ENCODE measurements around the gene ADGRD1.

The ADGRD1 gene

DNA sequence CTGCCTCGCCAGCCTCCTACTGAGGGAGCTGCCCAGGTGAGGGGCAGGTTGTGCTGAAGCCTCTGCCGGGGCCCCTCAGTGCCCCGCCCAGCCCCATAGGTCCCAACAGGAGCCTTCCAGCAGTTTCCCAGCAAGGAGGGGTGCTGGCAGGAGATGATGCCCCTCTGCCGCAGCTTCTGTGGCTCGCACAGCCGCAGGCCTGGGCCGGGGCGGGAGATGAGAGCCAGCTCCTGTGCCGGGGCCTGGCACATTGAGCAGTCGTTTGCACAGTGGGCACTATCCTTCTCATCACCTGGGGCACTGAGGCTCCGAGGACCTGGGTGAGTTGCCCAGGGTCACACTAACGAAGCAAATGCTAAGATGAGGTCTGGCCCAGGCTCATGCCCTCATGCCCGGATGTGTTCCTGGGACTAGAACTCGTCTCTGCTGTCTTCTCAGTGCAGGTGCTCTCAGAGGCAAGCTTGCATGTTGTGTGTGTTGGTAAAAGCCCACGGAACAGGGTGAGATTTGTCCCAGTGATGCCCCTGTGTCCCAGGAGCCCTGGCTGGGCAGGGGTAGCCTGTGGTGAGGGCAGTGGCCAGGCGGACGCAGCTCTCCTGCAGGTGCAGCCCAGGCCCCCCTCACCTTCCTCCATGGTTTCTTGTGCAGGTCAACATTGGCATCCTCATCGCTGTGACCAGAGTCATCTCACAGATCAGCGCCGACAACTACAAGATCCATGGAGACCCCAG, 177.5 kb downstream of the ADGRD1 start:
- Histone ChIP-seq H3K9ac (ENCODE audit: low read depth, low read length) (no peak overlapping the region), H3K36me3 (ENCODE audit: control insufficient read depth, insufficient read depth, low read length) (no peaks in the 10 kb centered on the region), H3K4me1 (ENCODE audit: control insufficient read depth, insufficient read depth, low read length) (no peaks in the 10 kb centered on the region), H3K27me3 (ENCODE audit: control insufficient read depth, insufficient read depth, low read length) (no peaks in the 10 kb centered on the region), H3K4me3 (ENCODE audit: low read depth, low read length) (no peak overlapping the region), H3K9me3 (ENCODE audit: control insufficient read depth, insufficient read depth, low read length) (no peaks in the 10 kb centered on the region)

DNA sequence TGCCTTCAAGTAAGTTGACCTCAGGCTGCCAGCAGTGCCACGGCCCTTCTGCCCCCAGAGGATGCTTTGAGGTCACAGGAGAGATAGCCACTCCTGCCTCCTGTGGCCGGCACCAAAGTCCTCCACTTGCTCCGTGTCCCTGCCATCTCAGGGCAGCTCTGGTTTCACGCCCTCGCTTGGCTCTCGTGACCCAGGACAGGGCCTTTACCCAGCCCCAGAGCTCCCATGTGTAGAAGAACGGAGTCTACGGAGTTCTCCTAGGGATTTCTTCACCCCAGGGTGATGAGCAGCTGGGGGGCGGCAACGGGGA, 178.1 kb downstream of the ADGRD1 start:
- Histone ChIP-seq H3K9me3 (ENCODE audit: control insufficient read depth, insufficient read depth, low read length) (no peaks in the 10 kb centered on the region), H3K4me1 (ENCODE audit: control insufficient read depth, insufficient read depth, low read length) (no peaks in the 10 kb centered on the region), H3K4me3 (ENCODE audit: low read depth, low read length) (no peak overlapping the region), H3K9ac (ENCODE audit: low read depth, low read length) (no peak overlapping the region), H3K36me3 (ENCODE audit: control insufficient read depth, insufficient read depth, low read length) (no peaks in the 10 kb centered on the region), H3K27me3 (ENCODE audit: control insufficient read depth, insufficient read depth, low read length) (no peaks in the 10 kb centered on the region)

DNA sequence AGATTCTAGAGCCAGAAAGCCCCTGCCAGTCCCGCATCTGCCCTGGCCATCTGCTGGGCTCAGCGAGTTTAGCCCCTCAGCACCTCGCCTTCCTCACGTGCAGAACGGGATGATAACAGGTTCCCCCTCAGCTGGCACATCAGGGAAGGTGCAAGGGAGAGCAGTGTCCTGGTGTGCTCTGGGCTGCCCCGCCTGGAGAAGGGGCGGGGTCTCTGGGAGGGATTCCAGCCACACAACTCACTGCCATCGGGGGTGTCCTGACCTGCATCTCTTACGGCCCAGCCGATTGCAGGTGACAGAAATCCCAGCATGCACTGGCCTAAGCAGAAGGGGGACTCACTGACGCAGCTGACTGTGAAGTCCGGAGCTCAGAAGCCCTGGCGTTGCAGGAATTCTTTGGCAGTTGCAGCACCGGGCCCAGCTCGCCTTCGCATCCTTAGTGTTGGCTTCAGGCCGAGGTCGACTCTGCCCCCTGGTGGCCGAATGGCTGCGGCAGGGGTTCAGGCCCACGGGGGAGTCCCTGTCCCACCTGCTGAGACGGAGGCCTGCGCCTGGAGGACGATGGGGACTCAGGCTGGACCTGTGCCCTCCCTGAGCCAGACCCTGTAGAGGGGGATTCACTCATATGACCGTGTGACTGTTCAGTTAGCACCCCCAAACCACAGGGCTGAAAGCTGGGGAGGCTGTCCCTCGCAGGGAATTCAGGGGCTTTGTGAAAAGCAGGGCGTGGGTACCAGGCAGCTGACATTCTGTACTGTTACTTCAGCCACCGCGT, 178.6 kb downstream of the ADGRD1 start:
- H3K27me3 ChIP-seq (ENCODE audit: control insufficient read depth, insufficient read depth, low read length) = no peaks in the 10 kb centered on the region
- H3K4me1 ChIP-seq (ENCODE audit: control insufficient read depth, insufficient read depth, low read length) = no peaks in the 10 kb centered on the region
- H3K9me3 ChIP-seq (ENCODE audit: control insufficient read depth, insufficient read depth, low read length) = no peaks in the 10 kb centered on the region
- H3K4me3 ChIP-seq (ENCODE audit: low read depth, low read length) = no peak overlapping the region
- H3K9ac ChIP-seq (ENCODE audit: low read depth, low read length) = no peak overlapping the region
- no peaks in the 10 kb centered on the region for H3K36me3 ChIP-seq (ENCODE audit: control insufficient read depth, insufficient read depth, low read length)

- Histone ChIP-seq H3K27me3 (ENCODE audit: control insufficient read depth, insufficient read depth, low read length) (no peaks in the 10 kb centered on the region), H3K36me3 (ENCODE audit: control insufficient read depth, insufficient read depth, low read length) (no peaks in the 10 kb centered on the region), H3K9ac (ENCODE audit: low read depth, low read length) (no peak overlapping the region), H3K9me3 (ENCODE audit: control insufficient read depth, insufficient read depth, low read length) (no peaks in the 10 kb centered on the region), H3K4me1 (ENCODE audit: control insufficient read depth, insufficient read depth, low read length) (no peaks in the 10 kb centered on the region), H3K4me3 (ENCODE audit: low read depth, low read length) (no peak overlapping the region)
Measured at GRCh38 chr12:131133015-131133905, 179.6 kb downstream of the ADGRD1 start.

- no peak overlapping the region for H3K9ac ChIP-seq (ENCODE audit: low read depth, low read length)
- no peaks in the 10 kb centered on the region for H3K27me3 ChIP-seq (ENCODE audit: control insufficient read depth, insufficient read depth, low read length)
- H3K9me3 ChIP-seq (ENCODE audit: control insufficient read depth, insufficient read depth, low read length) = no peaks in the 10 kb centered on the region
- no peaks in the 10 kb centered on the region for H3K36me3 ChIP-seq (ENCODE audit: control insufficient read depth, insufficient read depth, low read length)
- no peaks in the 10 kb centered on the region for H3K4me1 ChIP-seq (ENCODE audit: control insufficient read depth, insufficient read depth, low read length)
- H3K4me3 ChIP-seq (ENCODE audit: low read depth, low read length) = no peak overlapping the region
Measured at GRCh38 chr12:131133994-131134393, 180.3 kb downstream of the ADGRD1 start.

DNA sequence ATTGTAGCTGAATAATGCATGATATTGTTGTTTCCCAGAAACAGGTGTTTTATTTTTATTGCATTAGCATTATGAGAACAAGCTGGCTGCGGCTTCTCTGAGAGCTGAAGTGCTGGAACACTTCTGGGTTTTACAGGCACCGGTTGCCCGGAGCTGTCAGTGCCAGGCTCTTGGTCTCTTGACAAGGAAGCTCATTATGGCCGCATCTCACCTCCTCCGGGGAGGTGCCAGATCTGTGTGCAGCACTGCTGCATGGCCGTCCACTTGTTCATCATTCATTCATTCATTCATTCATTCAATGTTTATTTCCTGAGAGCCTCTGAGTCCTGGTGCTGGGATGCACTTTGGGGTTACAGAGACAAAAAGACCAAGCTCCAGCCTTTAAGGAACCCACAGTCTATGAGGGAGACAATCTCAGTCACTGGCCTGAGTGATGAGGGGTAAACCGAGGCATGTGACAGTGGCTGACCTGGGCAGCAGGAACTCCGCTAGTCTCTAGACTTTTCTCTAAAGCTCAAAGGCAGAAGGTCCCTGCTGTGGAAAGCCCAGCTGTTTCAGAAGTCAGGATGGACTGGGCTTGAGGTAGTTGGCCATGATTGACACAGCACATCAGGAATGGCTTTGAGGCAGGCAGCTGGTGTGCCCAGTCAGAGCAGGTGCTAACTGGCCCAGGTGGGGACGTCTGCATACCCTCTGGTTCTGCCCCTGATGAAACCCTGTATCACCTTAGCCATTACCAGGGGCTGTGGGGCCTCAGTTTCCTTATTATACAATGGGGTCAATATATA, 181.0 kb downstream of the ADGRD1 start:
- Histone ChIP-seq H3K36me3 (ENCODE audit: control insufficient read depth, insufficient read depth, low read length) (no peaks in the 10 kb centered on the region), H3K9me3 (ENCODE audit: control insufficient read depth, insufficient read depth, low read length) (no peaks in the 10 kb centered on the region), H3K9ac (ENCODE audit: low read depth, low read length) (no peak overlapping the region), H3K4me1 (ENCODE audit: control insufficient read depth, insufficient read depth, low read length) (no peaks in the 10 kb centered on the region), H3K4me3 (ENCODE audit: low read depth, low read length) (no peak overlapping the region), H3K27me3 (ENCODE audit: control insufficient read depth, insufficient read depth, low read length) (no peaks in the 10 kb centered on the region)

DNA sequence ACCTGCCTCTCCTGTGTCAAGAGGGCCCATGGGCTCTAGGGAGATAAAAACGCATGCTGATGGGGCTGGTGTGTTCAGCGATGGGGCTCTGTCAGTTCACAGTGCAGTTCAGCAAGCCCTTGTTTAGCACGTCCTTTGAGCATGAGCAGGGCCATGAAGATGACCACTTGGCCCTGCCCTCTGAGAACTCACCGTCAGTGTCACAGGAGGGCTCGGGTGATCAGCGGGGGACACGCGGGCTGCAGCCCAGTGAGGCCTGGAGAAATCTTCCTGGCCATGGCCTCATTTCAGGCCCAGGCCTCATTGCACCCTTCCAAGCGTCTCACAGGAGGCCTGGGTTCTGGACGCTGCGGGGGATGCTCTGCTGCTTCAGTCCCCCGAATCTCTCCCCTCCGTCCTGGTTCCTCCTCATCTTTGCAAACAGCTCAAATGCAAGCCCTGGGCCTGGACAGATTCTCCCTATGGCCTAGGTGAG, 181.6 kb downstream of the ADGRD1 start:
- no peak overlapping the region for H3K4me3 ChIP-seq (ENCODE audit: low read depth, low read length)
- H3K9ac ChIP-seq (ENCODE audit: low read depth, low read length) = no peak overlapping the region
- no peaks in the 10 kb centered on the region for H3K36me3 ChIP-seq (ENCODE audit: control insufficient read depth, insufficient read depth, low read length)
- no peaks in the 10 kb centered on the region for H3K9me3 ChIP-seq (ENCODE audit: control insufficient read depth, insufficient read depth, low read length)
- H3K4me1 ChIP-seq (ENCODE audit: control insufficient read depth, insufficient read depth, low read length) = no peaks in the 10 kb centered on the region
- no peaks in the 10 kb centered on the region for H3K27me3 ChIP-seq (ENCODE audit: control insufficient read depth, insufficient read depth, low read length)

DNA sequence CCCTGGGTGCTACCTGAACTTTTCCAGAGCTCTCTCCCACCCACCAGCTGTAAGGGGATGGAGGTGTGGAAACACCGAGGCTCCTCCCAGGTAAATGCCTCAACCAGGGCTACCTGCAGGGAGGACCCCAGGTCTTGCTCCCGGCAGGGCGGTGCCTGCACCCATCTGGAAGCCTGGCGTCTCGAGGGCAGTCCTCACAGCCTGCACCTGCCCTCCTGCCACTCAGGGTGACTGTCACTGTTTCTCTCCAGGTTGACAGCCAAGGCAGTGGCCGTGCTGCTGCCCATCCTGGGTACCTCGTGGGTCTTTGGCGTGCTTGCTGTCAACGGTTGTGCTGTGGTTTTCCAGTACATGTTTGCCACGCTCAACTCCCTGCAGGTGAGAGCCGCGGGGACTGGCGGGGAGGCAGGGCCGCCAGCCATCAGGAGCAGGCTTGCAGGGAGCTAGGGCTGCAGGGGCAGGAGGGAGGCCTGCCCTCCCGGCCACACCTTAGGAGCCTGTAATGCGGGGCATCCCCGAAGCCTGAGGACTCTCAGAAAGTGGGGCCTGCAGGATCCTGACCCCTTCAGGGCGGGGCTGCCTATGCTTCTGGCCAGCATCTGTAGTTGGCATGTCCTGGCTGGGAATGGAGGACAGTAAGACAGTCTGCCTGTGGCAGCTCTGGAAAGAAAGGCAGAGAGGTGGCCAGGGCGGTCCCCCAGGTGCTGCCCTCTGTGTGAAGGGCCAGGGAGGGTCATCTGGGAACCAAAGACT, 182.3 kb downstream of the ADGRD1 start:
- H3K36me3 ChIP-seq (ENCODE audit: control insufficient read depth, insufficient read depth, low read length) = no peaks in the 10 kb centered on the region

DNA sequence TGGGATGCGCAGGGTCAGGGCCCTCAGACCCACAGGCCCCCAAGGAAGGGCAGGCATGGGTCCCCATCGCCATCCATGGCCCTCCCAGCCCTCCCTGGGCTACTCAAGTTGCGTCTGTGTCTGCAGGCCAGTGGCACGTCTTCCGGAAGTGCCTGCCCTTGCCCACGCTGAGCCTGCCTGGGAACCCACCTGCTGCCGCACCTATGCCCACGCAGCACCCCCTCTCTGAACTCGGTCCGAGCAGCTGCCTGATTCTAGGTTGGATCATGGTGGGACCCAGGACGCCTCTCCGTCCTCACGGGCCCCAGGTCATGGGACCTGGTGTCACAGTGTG, 182.8 kb downstream of the ADGRD1 start:
- no peaks in the 10 kb centered on the region for H3K27me3 ChIP-seq (ENCODE audit: control insufficient read depth, insufficient read depth, low read length)
- H3K9me3 ChIP-seq (ENCODE audit: control insufficient read depth, insufficient read depth, low read length) = no peaks in the 10 kb centered on the region
- H3K4me1 ChIP-seq (ENCODE audit: control insufficient read depth, insufficient read depth, low read length) = no peaks in the 10 kb centered on the region
- no peak overlapping the region for H3K4me3 ChIP-seq (ENCODE audit: low read depth, low read length)
- no peaks in the 10 kb centered on the region for H3K36me3 ChIP-seq (ENCODE audit: control insufficient read depth, insufficient read depth, low read length)
- no peak overlapping the region for H3K9ac ChIP-seq (ENCODE audit: low read depth, low read length)

More for the DNA sequence above, 182.3 kb downstream of the ADGRD1 start:
- Histone ChIP-seq H3K4me3 (ENCODE audit: low read depth, low read length) (no peak overlapping the region), H3K4me1 (ENCODE audit: control insufficient read depth, insufficient read depth, low read length) (no peaks in the 10 kb centered on the region), H3K9me3 (ENCODE audit: control insufficient read depth, insufficient read depth, low read length) (no peaks in the 10 kb centered on the region), H3K9ac (ENCODE audit: low read depth, low read length) (no peak overlapping the region), H3K27me3 (ENCODE audit: control insufficient read depth, insufficient read depth, low read length) (no peaks in the 10 kb centered on the region)

GRCh38 chr12:131137009-131137835, 183.5 kb downstream of the ADGRD1 start:
- Histone ChIP-seq H3K4me3 (ENCODE audit: low read depth, low read length) (no peak overlapping the region), H3K27me3 (ENCODE audit: control insufficient read depth, insufficient read depth, low read length) (no peaks in the 10 kb centered on the region), H3K4me1 (ENCODE audit: control insufficient read depth, insufficient read depth, low read length) (no peaks in the 10 kb centered on the region), H3K36me3 (ENCODE audit: control insufficient read depth, insufficient read depth, low read length) (no peaks in the 10 kb centered on the region), H3K9ac (ENCODE audit: low read depth, low read length) (no peak overlapping the region), H3K9me3 (ENCODE audit: control insufficient read depth, insufficient read depth, low read length) (no peaks in the 10 kb centered on the region)
